GM23338 (cell line): ENCODE data around the gene RAB15.

Experiments
- CREB1 ChIP-seq: fragments of 250-450 bp; sonication (Bioruptor Pico); IDR thresholded peaks from 2 replicates; pipeline ENCODE4 v1.5.0; 2020; ENCODE audit warnings: low read depth, mild to moderate bottlenecking, moderate library complexity
- EZH2 ChIP-seq: fragments of 200-600 bp; sonication (generic); IDR thresholded peaks from one replicate; pipeline ENCODE4 v1.8.0; 2017; ENCODE audit warnings: antibody characterized with exemption, mild to moderate bottlenecking, low read depth; ENCODE audit not compliant: unreplicated experiment
- EZH2phosphoT487 ChIP-seq: fragments of 200-600 bp; sonication (generic); IDR thresholded peaks from one replicate; pipeline ENCODE4 v1.8.1; 2018; ENCODE audit warnings: antibody characterized with exemption; ENCODE audit not compliant: unreplicated experiment
- JUNB ChIP-seq: IDR thresholded peaks from one replicate; pipeline ENCODE4 v1.6.1; 2016; ENCODE audit warnings: antibody characterized with exemption; ENCODE audit not compliant: unreplicated experiment
- POLR2AphosphoS5 ChIP-seq: IDR thresholded peaks from 2 replicates; pipeline ENCODE4 v1.6.1; 2016; ENCODE audit warnings: antibody characterized with exemption, low read depth
- STAT1 ChIP-seq: IDR thresholded peaks from one replicate; pipeline ENCODE4 v1.6.1; 2016; ENCODE audit warnings: antibody characterized with exemption; ENCODE audit not compliant: unreplicated experiment
- ZNF114 ChIP-seq: fragments of 250-450 bp; sonication (Bioruptor Pico); IDR thresholded peaks from 2 replicates; pipeline ENCODE4 v1.5.0; 2020; ENCODE audit warnings: mild to moderate bottlenecking, moderate library complexity
- ZNF331 ChIP-seq: fragments of 250-450 bp; sonication (Bioruptor Pico); IDR thresholded peaks from 2 replicates; pipeline ENCODE4 v1.5.0; 2020; ENCODE audit warnings: low read depth, mild to moderate bottlenecking, moderate library complexity
- TF ChIP-seq, protein P1 (sequence below), 2 experiments: fragments of 200-600 bp in 1 of 2; sonication (generic) in 1 of 2; conservative IDR thresholded peaks; 2 replicates each; pipeline versions ENCODE4 v1.5.1 to v1.6.1; 2016 to 2017; ENCODE audit warnings: antibody characterized with exemption in 2 of 2, low read depth in 2 of 2, mild to moderate bottlenecking in 2 of 2, moderate library complexity in 1 of 2
- TF ChIP-seq, protein P2 (sequence below): IDR thresholded peaks from 2 replicates; pipeline ENCODE4 v1.6.1; 2016; ENCODE audit warnings: antibody characterized with exemption
- TF ChIP-seq, protein P3 (sequence below): IDR thresholded peaks from one replicate; pipeline ENCODE4 v1.6.1; 2018; ENCODE audit warnings: antibody characterized with exemption; ENCODE audit not compliant: unreplicated experiment

DNA sequence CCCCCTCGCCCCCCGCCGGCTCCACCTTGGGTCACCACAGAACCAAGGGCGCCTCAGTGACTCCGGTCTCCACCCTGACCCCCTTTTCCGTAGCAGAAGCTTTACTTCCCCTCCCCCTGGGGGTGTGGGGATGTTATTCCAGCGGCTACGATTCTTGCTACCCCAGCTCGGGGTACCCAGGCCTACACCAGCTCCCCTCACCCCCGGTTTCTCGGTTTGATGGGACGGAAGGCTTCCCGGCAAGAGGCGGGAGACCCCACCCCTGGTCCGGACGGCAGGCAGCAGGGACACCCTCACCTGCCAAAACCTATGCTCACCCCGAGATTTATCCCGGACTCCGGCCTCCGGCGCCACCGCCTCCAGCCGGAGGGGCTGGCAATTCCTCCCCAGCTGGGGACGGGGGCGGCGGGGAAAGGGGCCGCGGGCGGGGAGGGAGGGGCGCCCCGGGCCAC lies 619 bp downstream of the RAB15 start:
- TF ChIP-seq POLR2AphosphoS5 (no peak), EZH2phosphoT487 (no peak), EZH2 (no peak), ZNF114 (CRISPR knock-in tag) (no peak), STAT1 (no peak), CREB1 (no peak), ZNF331 (CRISPR knock-in tag) (no peak), JUNB (no peak)
- TF ChIP-seq, protein P1, sequence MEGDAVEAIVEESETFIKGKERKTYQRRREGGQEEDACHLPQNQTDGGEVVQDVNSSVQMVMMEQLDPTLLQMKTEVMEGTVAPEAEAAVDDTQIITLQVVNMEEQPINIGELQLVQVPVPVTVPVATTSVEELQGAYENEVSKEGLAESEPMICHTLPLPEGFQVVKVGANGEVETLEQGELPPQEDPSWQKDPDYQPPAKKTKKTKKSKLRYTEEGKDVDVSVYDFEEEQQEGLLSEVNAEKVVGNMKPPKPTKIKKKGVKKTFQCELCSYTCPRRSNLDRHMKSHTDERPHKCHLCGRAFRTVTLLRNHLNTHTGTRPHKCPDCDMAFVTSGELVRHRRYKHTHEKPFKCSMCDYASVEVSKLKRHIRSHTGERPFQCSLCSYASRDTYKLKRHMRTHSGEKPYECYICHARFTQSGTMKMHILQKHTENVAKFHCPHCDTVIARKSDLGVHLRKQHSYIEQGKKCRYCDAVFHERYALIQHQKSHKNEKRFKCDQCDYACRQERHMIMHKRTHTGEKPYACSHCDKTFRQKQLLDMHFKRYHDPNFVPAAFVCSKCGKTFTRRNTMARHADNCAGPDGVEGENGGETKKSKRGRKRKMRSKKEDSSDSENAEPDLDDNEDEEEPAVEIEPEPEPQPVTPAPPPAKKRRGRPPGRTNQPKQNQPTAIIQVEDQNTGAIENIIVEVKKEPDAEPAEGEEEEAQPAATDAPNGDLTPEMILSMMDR (conservative IDR thresholded peaks at IDR 0.05; ENCODE audit: low read depth in 2 of 2), result no peak
- TF ChIP-seq, protein P2, sequence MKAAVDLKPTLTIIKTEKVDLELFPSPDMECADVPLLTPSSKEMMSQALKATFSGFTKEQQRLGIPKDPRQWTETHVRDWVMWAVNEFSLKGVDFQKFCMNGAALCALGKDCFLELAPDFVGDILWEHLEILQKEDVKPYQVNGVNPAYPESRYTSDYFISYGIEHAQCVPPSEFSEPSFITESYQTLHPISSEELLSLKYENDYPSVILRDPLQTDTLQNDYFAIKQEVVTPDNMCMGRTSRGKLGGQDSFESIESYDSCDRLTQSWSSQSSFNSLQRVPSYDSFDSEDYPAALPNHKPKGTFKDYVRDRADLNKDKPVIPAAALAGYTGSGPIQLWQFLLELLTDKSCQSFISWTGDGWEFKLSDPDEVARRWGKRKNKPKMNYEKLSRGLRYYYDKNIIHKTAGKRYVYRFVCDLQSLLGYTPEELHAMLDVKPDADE, result no peak
- TF ChIP-seq, protein P3, sequence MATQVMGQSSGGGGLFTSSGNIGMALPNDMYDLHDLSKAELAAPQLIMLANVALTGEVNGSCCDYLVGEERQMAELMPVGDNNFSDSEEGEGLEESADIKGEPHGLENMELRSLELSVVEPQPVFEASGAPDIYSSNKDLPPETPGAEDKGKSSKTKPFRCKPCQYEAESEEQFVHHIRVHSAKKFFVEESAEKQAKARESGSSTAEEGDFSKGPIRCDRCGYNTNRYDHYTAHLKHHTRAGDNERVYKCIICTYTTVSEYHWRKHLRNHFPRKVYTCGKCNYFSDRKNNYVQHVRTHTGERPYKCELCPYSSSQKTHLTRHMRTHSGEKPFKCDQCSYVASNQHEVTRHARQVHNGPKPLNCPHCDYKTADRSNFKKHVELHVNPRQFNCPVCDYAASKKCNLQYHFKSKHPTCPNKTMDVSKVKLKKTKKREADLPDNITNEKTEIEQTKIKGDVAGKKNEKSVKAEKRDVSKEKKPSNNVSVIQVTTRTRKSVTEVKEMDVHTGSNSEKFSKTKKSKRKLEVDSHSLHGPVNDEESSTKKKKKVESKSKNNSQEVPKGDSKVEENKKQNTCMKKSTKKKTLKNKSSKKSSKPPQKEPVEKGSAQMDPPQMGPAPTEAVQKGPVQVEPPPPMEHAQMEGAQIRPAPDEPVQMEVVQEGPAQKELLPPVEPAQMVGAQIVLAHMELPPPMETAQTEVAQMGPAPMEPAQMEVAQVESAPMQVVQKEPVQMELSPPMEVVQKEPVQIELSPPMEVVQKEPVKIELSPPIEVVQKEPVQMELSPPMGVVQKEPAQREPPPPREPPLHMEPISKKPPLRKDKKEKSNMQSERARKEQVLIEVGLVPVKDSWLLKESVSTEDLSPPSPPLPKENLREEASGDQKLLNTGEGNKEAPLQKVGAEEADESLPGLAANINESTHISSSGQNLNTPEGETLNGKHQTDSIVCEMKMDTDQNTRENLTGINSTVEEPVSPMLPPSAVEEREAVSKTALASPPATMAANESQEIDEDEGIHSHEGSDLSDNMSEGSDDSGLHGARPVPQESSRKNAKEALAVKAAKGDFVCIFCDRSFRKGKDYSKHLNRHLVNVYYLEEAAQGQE, result no peak
